ENCODE measurements around the gene ZNF746.

Gene ZNF746

GRCh38 chr7:149524394-149524793, 26.8 kb upstream of the ZNF746 start:
- H3K36me3 ChIP-seq (ENCODE audit: insufficient read depth), result no peaks in the 10 kb centered on the region
- H3K27me3 ChIP-seq (ENCODE audit: insufficient read depth, low read depth), result no peaks in the 10 kb centered on the region
- H3K4me3 ChIP-seq (IDR thresholded peaks at IDR 0.05; ENCODE audit: insufficient read depth, low read depth, low read length), result no peak overlapping the region
- TF ChIP-seq CTCF (conservative IDR thresholded peaks at IDR 0.05; ENCODE audit: low read depth, low read length), result no peak
- no peak overlapping the region for H3K27ac ChIP-seq
- H3K9ac ChIP-seq, result no peak overlapping the region
- H2AFZ ChIP-seq (ENCODE audit: low read depth), result no peak overlapping the region
- no peak overlapping the region for H3K4me2 ChIP-seq
- H3K4me1 ChIP-seq (ENCODE audit: low read depth, poor library complexity, severe bottlenecking), result no peaks in the 10 kb centered on the region
- no peaks in the 10 kb centered on the region for H3K79me2 ChIP-seq (ENCODE audit: insufficient read depth, low read depth)
- no peaks in the 10 kb centered on the region for H4K20me1 ChIP-seq (ENCODE audit: insufficient read depth)

- H4K20me1 ChIP-seq (ENCODE audit: insufficient read depth), result no peaks in the 10 kb centered on the region
- no peak for TF ChIP-seq CTCF (conservative IDR thresholded peaks at IDR 0.05; ENCODE audit: low read depth, low read length)
- no peak overlapping the region for H3K4me3 ChIP-seq (IDR thresholded peaks at IDR 0.05; ENCODE audit: insufficient read depth, low read depth, low read length)
- H3K4me2 ChIP-seq, result no peak overlapping the region
- no peak overlapping the region for H3K27ac ChIP-seq
- no peak overlapping the region for H3K9ac ChIP-seq
- H3K4me1 ChIP-seq (ENCODE audit: low read depth, poor library complexity, severe bottlenecking), result no peaks in the 10 kb centered on the region
- no peak overlapping the region for H2AFZ ChIP-seq (ENCODE audit: low read depth)
- no peaks in the 10 kb centered on the region for H3K79me2 ChIP-seq (ENCODE audit: insufficient read depth, low read depth)
- no peaks in the 10 kb centered on the region for H3K27me3 ChIP-seq (ENCODE audit: insufficient read depth, low read depth)
- no peaks in the 10 kb centered on the region for H3K36me3 ChIP-seq (ENCODE audit: insufficient read depth)
These were observed 12.6 kb upstream of the ZNF746 start for GRCh38 chr7:149510248-149510647.

GRCh38 chr7:149509774-149510173, 12.2 kb upstream of the ZNF746 start:
- H2AFZ ChIP-seq (ENCODE audit: low read depth), result no peak overlapping the region
- no peaks in the 10 kb centered on the region for H3K36me3 ChIP-seq (ENCODE audit: insufficient read depth)
- no peaks in the 10 kb centered on the region for H3K27me3 ChIP-seq (ENCODE audit: insufficient read depth, low read depth)
- TF ChIP-seq CTCF (conservative IDR thresholded peaks at IDR 0.05; ENCODE audit: low read depth, low read length), result no peak
- no peak overlapping the region for H3K4me2 ChIP-seq
- H3K4me3 ChIP-seq (IDR thresholded peaks at IDR 0.05; ENCODE audit: insufficient read depth, low read depth, low read length), result no peak overlapping the region
- no peaks in the 10 kb centered on the region for H4K20me1 ChIP-seq (ENCODE audit: insufficient read depth)
- H3K4me1 ChIP-seq (ENCODE audit: low read depth, poor library complexity, severe bottlenecking), result no peaks in the 10 kb centered on the region
- no peak overlapping the region for H3K27ac ChIP-seq
- H3K9ac ChIP-seq, result no peak overlapping the region
- H3K79me2 ChIP-seq (ENCODE audit: insufficient read depth, low read depth), result no peaks in the 10 kb centered on the region

GRCh38 chr7:149505551-149505950, 7.9 kb upstream of the ZNF746 start:
- Histone ChIP-seq H2AFZ (ENCODE audit: low read depth) (no peak overlapping the region), H3K36me3 (ENCODE audit: insufficient read depth) (no peaks in the 10 kb centered on the region), H3K79me2 (ENCODE audit: insufficient read depth, low read depth) (no peaks in the 10 kb centered on the region), H4K20me1 (ENCODE audit: insufficient read depth) (no peaks in the 10 kb centered on the region), H3K27ac (no peak overlapping the region), H3K4me1 (ENCODE audit: low read depth, poor library complexity, severe bottlenecking) (no peaks in the 10 kb centered on the region), H3K4me3 (IDR thresholded peaks at IDR 0.05; ENCODE audit: insufficient read depth, low read depth, low read length) (no peak overlapping the region), H3K4me2 (no peak overlapping the region), H3K27me3 (ENCODE audit: insufficient read depth, low read depth) (no peaks in the 10 kb centered on the region), H3K9ac (no peak overlapping the region)
- no peak for TF ChIP-seq CTCF (conservative IDR thresholded peaks at IDR 0.05; ENCODE audit: low read depth, low read length)

All from KMS-11 (cell line).